HG02678 (cell line): ENCODE data around the gene YIPF5.

ENCODE experiments used
- ATAC-seq: cut with Tn5 transposase; IDR thresholded peaks from one replicate; pipeline ENCODE4 v1.9.1; 2021; ENCODE audit warnings: mild to moderate bottlenecking, moderate library complexity; ENCODE audit not compliant: unreplicated experiment

YIPF5 gene

GRCh38 chr5:144170276-144171024 is at the start of gene YIPF5, which contains the start of gene KCTD16:
Gene YIPF5, minus strand, starts transcription at chr5:144170659. Its CDS starts 704 bp downstream, at chr5:144169955.
Gene KCTD16, plus strand, starts transcription at chr5:144170873.
- ATAC-seq, result peak; percentile 99

GRCh38 chr5:144219869-144220268 is 49.4 kb upstream of the YIPF5 start:
- no peak for ATAC-seq

- ATAC-seq, result no peak
Measured at GRCh38 chr5:144210655-144211054, 40.2 kb upstream of the YIPF5 start.

- ATAC-seq, result no peak
Measured at GRCh38 chr5:144209361-144209760, 38.9 kb upstream of the YIPF5 start.

GRCh38 chr5:144207875-144208444 is 37.5 kb upstream of the YIPF5 start:
- no peak for ATAC-seq

GRCh38 chr5:144206141-144206540 is 35.7 kb upstream of the YIPF5 start:
- no peak for ATAC-seq

GRCh38 chr5:144205141-144205551 is 34.7 kb upstream of the YIPF5 start:
- ATAC-seq, result no peak

- peak; percentile 81 for ATAC-seq
Measured at GRCh38 chr5:144203750-144204596, 33.5 kb upstream of the YIPF5 start.

GRCh38 chr5:144202726-144203125 is 32.3 kb upstream of the YIPF5 start:
- ATAC-seq, result no peak

- no peak for ATAC-seq
Measured at GRCh38 chr5:144202072-144202471, 31.6 kb upstream of the YIPF5 start.

GRCh38 chr5:144201588-144201987 is 31.1 kb upstream of the YIPF5 start:
- no peak for ATAC-seq

- ATAC-seq, result no peak
Measured at GRCh38 chr5:144198386-144198785, 27.9 kb upstream of the YIPF5 start.

GRCh38 chr5:144196612-144197011 is 26.2 kb upstream of the YIPF5 start:
- ATAC-seq, result no peak

GRCh38 chr5:144195448-144195847 is 25.0 kb upstream of the YIPF5 start:
- ATAC-seq, result no peak

GRCh38 chr5:144194144-144194543 is 23.7 kb upstream of the YIPF5 start:
- no peak for ATAC-seq

- no peak for ATAC-seq
Measured at GRCh38 chr5:144192661-144193060, 22.2 kb upstream of the YIPF5 start.

- ATAC-seq, result peak; percentile 94
Measured at GRCh38 chr5:144191998-144192397, 21.5 kb upstream of the YIPF5 start.

- ATAC-seq, result no peak
Measured at GRCh38 chr5:144191531-144191930, 21.1 kb upstream of the YIPF5 start.

- ATAC-seq, result no peak
Measured at GRCh38 chr5:144189800-144190429, 19.5 kb upstream of the YIPF5 start.

- peak; percentile 87 for ATAC-seq
Measured at GRCh38 chr5:144187699-144188294, 17.3 kb upstream of the YIPF5 start.
